SK-N-SH (cell line): ENCODE results near the gene NPAS1.

Experiments
- ELF1 ChIP-seq: IDR thresholded peaks from 2 replicates; pipeline ENCODE4 v1.4.0; 2012
- EP300 ChIP-seq, 2 experiments: IDR thresholded peaks; 2 replicates each; pipeline versions ENCODE4 v1.4.0 to v1.6.1; 2012; ENCODE audit warnings: borderline replicate concordance in 1 of 2, low read depth in 1 of 2, low read length in 1 of 2
- GABPA ChIP-seq: IDR thresholded peaks from 2 replicates; pipeline ENCODE4 v1.4.0; 2012; ENCODE audit warnings: low read depth, mild to moderate bottlenecking
- JUND ChIP-seq: IDR thresholded peaks from 2 replicates; pipeline ENCODE4 v1.4.0; 2012
- NFIC ChIP-seq: IDR thresholded peaks from 2 replicates; pipeline ENCODE4 v1.4.0; 2012; ENCODE audit warnings: borderline replicate concordance
- NRF1 ChIP-seq: IDR thresholded peaks from 2 replicates; pipeline ENCODE4 v1.6.1; 2012; ENCODE audit warnings: low read depth, mild to moderate bottlenecking, low read length
- POLR2AphosphoS5 ChIP-seq: IDR thresholded peaks from 2 replicates; pipeline ENCODE4 v1.6.1; 2012; ENCODE audit warnings: low read depth, low read length
- SIN3A ChIP-seq: IDR thresholded peaks from 2 replicates; pipeline ENCODE4 v1.6.1; 2012; ENCODE audit warnings: low read depth, mild to moderate bottlenecking, low read length, moderate library complexity, borderline replicate concordance
- TAF1 ChIP-seq: IDR thresholded peaks from 2 replicates; pipeline ENCODE4 v1.6.1; 2012; ENCODE audit warnings: low read depth, mild to moderate bottlenecking, low read length, moderate library complexity, borderline replicate concordance
- TF ChIP-seq, protein P1 (sequence below): IDR thresholded peaks from 2 replicates; pipeline ENCODE4 v1.6.1; 2012; ENCODE audit warnings: mild to moderate bottlenecking, low read depth, low read length, moderate library complexity
- TF ChIP-seq, protein P2 (sequence below): fragments of 200-600 bp; sonication (generic); IDR thresholded peaks from 2 replicates; pipeline ENCODE4 v1.6.1; 2017; ENCODE audit warnings: antibody characterized with exemption, mild to moderate bottlenecking, moderate library complexity
- TF ChIP-seq, protein P3 (sequence below): IDR thresholded peaks from 2 replicates; pipeline ENCODE4 v1.4.0; 2012; ENCODE audit warnings: low read depth, borderline replicate concordance

DNA sequence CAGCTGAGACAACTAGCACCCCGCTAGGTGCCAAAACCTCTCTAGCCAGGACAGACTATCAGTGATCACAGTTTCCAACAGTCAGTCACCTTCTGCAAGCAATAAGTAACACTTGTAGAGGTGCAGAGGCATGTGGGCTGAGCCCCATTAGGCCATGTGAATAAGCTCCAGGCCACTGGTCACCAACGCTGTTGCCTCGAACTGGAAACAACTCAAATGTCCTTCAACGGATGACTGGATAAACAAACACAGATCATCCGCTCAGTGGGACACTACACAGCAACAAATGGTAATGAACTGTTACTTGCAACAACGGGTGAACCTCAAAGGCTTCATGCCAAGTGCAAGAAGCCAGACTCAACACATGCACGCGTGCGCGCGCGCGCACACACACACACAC lies 56.3 kb downstream of the NPAS1 start:
- no peak for TF ChIP-seq EP300 (IDR thresholded peaks at IDR 0.05; ENCODE audit: borderline replicate concordance in 1 of 2, low read depth in 1 of 2, low read length in 1 of 2)
- TF ChIP-seq, protein P1, sequence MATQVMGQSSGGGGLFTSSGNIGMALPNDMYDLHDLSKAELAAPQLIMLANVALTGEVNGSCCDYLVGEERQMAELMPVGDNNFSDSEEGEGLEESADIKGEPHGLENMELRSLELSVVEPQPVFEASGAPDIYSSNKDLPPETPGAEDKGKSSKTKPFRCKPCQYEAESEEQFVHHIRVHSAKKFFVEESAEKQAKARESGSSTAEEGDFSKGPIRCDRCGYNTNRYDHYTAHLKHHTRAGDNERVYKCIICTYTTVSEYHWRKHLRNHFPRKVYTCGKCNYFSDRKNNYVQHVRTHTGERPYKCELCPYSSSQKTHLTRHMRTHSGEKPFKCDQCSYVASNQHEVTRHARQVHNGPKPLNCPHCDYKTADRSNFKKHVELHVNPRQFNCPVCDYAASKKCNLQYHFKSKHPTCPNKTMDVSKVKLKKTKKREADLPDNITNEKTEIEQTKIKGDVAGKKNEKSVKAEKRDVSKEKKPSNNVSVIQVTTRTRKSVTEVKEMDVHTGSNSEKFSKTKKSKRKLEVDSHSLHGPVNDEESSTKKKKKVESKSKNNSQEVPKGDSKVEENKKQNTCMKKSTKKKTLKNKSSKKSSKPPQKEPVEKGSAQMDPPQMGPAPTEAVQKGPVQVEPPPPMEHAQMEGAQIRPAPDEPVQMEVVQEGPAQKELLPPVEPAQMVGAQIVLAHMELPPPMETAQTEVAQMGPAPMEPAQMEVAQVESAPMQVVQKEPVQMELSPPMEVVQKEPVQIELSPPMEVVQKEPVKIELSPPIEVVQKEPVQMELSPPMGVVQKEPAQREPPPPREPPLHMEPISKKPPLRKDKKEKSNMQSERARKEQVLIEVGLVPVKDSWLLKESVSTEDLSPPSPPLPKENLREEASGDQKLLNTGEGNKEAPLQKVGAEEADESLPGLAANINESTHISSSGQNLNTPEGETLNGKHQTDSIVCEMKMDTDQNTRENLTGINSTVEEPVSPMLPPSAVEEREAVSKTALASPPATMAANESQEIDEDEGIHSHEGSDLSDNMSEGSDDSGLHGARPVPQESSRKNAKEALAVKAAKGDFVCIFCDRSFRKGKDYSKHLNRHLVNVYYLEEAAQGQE = no peak
- TF ChIP-seq, protein P2, sequence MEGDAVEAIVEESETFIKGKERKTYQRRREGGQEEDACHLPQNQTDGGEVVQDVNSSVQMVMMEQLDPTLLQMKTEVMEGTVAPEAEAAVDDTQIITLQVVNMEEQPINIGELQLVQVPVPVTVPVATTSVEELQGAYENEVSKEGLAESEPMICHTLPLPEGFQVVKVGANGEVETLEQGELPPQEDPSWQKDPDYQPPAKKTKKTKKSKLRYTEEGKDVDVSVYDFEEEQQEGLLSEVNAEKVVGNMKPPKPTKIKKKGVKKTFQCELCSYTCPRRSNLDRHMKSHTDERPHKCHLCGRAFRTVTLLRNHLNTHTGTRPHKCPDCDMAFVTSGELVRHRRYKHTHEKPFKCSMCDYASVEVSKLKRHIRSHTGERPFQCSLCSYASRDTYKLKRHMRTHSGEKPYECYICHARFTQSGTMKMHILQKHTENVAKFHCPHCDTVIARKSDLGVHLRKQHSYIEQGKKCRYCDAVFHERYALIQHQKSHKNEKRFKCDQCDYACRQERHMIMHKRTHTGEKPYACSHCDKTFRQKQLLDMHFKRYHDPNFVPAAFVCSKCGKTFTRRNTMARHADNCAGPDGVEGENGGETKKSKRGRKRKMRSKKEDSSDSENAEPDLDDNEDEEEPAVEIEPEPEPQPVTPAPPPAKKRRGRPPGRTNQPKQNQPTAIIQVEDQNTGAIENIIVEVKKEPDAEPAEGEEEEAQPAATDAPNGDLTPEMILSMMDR = no peak
- no peak for TF ChIP-seq NRF1
- TF ChIP-seq POLR2AphosphoS5 = no peak
- no peak for TF ChIP-seq ELF1
- TF ChIP-seq GABPA = no peak
- TF ChIP-seq SIN3A = no peak
- TF ChIP-seq, protein P3, sequence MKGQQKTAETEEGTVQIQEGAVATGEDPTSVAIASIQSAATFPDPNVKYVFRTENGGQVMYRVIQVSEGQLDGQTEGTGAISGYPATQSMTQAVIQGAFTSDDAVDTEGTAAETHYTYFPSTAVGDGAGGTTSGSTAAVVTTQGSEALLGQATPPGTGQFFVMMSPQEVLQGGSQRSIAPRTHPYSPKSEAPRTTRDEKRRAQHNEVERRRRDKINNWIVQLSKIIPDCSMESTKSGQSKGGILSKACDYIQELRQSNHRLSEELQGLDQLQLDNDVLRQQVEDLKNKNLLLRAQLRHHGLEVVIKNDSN = no peak
- no peak for TF ChIP-seq JUND
- no peak for TF ChIP-seq TAF1
- TF ChIP-seq NFIC = no peak
